PFSK-1 (cell line): ENCODE data around the gene LGR5.

Experiments
- FOXP2 ChIP-seq: optimal IDR thresholded peaks from 2 replicates; pipeline ENCODE3; 2011; ENCODE audit warnings: borderline replicate concordance, control low read depth, inconsistent platforms; ENCODE audit not compliant: insufficient read depth; ENCODE audit errors: extremely low read length, extremely low read depth
- POLR2AphosphoS5 ChIP-seq: IDR thresholded peaks from 2 replicates; pipeline ENCODE4 v1.6.1; 2012; ENCODE audit warnings: low read depth, mild to moderate bottlenecking, control low read depth, low read length, moderate library complexity
- REST ChIP-seq, 2 experiments: IDR thresholded peaks; 2 replicates each; pipeline versions ENCODE4 v1.6.1 to v1.8.0; 2011 to 2012; ENCODE audit warnings: low read depth in 2 of 2, low read length in 2 of 2, control low read depth in 1 of 2, inconsistent platforms in 1 of 2, mild to moderate bottlenecking in 1 of 2, moderate library complexity in 1 of 2; ENCODE audit not compliant: insufficient read depth in 1 of 2
- SIN3A ChIP-seq: IDR thresholded peaks from 2 replicates; pipeline ENCODE4 v1.6.1; 2012; ENCODE audit warnings: mild to moderate bottlenecking, low read length, moderate library complexity, borderline replicate concordance; ENCODE audit not compliant: insufficient read depth
- TAF1 ChIP-seq: IDR thresholded peaks from 2 replicates; pipeline ENCODE4 v1.6.1; 2012; ENCODE audit warnings: low read length, control low read depth, borderline replicate concordance; ENCODE audit not compliant: insufficient read depth

The LGR5 gene

GRCh38 chr12:71536279-71536938, 96.8 kb downstream of the LGR5 start:
- no peak for TF ChIP-seq REST (IDR thresholded peaks at IDR 0.05; ENCODE audit: insufficient read depth in 1 of 2, low read depth in 2 of 2, low read length in 2 of 2)
- no peak for TF ChIP-seq SIN3A
- TF ChIP-seq TAF1 = no peak
- TF ChIP-seq FOXP2 = no peak
- TF ChIP-seq POLR2AphosphoS5 = no peak

- TF ChIP-seq REST (IDR thresholded peaks at IDR 0.05; ENCODE audit: insufficient read depth in 1 of 2, low read depth in 2 of 2, low read length in 2 of 2) (no peak), SIN3A (no peak), FOXP2 (no peak), POLR2AphosphoS5 (no peak), TAF1 (no peak)
Observed at GRCh38 chr12:71536939-71537622, 97.5 kb downstream of the LGR5 start.

- no peak for TF ChIP-seq SIN3A
- TF ChIP-seq TAF1 = no peak
- no peak for TF ChIP-seq POLR2AphosphoS5
- TF ChIP-seq REST (IDR thresholded peaks at IDR 0.05; ENCODE audit: insufficient read depth in 1 of 2, low read depth in 2 of 2, low read length in 2 of 2) = no peak
- no peak for TF ChIP-seq FOXP2
Observed at GRCh38 chr12:71538807-71539206, 99.2 kb downstream of the LGR5 start.

- TF ChIP-seq SIN3A (no peak), POLR2AphosphoS5 (no peak), REST (IDR thresholded peaks at IDR 0.05; ENCODE audit: insufficient read depth in 1 of 2, low read depth in 2 of 2, low read length in 2 of 2) (no peak), FOXP2 (no peak), TAF1 (no peak)
Observed at GRCh38 chr12:71541583-71541982, 102.0 kb downstream of the LGR5 start.
